Measurements from ENCODE around the gene EP400. TPM values are rescaled to one million over a fixed set of nuclear protein-coding genes. Genes with fewer than 3 reads are reported as not detected.

EP400 gene
- total RNA-seq, 2 experiments from 2014 or later = 42.2 to 43.4 TPM

- Mint-ChIP-seq H3K9me3 (no peaks in the 10 kb centered on the region), H3K27me3 (no peaks in the 10 kb centered on the region), H3K4me1 (no peaks in the 10 kb centered on the region), H3K27ac (no peak overlapping the region), H3K4me3 (no peak overlapping the region), H3K36me3 (ENCODE audit: low read depth) (peaks cover 62% of the 10 kb centered on the region)
- no peak for DNase-seq
- ChIA-PET CTCF (interaction anchor here (0.7 kb wide), 1 partner anchor 13 kb away, joined by 3 read pairs; no protein-coding TSS in a partner anchor), POLR2A (no interaction called here)
Observed at GRCh38 chr12:132021031-132021871, 71.5 kb downstream of the EP400 start.

GRCh38 chr12:132021965-132022364, 72.2 kb downstream of the EP400 start:
- CTCF ChIA-PET = interaction anchor here (0.7 kb wide), 1 partner anchor 14 kb away, joined by 3 read pairs; no protein-coding TSS in a partner anchor
- H3K9me3 Mint-ChIP-seq = no peaks in the 10 kb centered on the region
- H3K36me3 Mint-ChIP-seq (ENCODE audit: low read depth) = peaks cover 62% of the 10 kb centered on the region
- H3K4me3 Mint-ChIP-seq = no peak overlapping the region
- no peaks in the 10 kb centered on the region for H3K27me3 Mint-ChIP-seq
- no peak for DNase-seq
- H3K4me1 Mint-ChIP-seq = no peaks in the 10 kb centered on the region
- no peak overlapping the region for H3K27ac Mint-ChIP-seq
- POLR2A ChIA-PET = no interaction called here

- POLR2A ChIA-PET = no interaction called here
- H3K36me3 Mint-ChIP-seq (ENCODE audit: low read depth) = peaks cover 57% of the 10 kb centered on the region
Observed at GRCh38 chr12:132023658-132024057, 73.9 kb downstream of the EP400 start.

GRCh38 chr12:132024758-132025157, 75.0 kb downstream of the EP400 start:
- H3K27me3 Mint-ChIP-seq = no peaks in the 10 kb centered on the region
- DNase-seq = no peak
- no peak overlapping the region for H3K4me3 Mint-ChIP-seq
- POLR2A ChIA-PET = no interaction called here
- no peaks in the 10 kb centered on the region for H3K4me1 Mint-ChIP-seq
- CTCF ChIA-PET = no interaction called here
- H3K9me3 Mint-ChIP-seq = no peaks in the 10 kb centered on the region
- peaks cover 59% of the 10 kb centered on the region for H3K36me3 Mint-ChIP-seq (ENCODE audit: low read depth)
- no peak overlapping the region for H3K27ac Mint-ChIP-seq

More at GRCh38 chr12:132023658-132024057, 73.9 kb downstream of the EP400 start:
- H3K9me3 Mint-ChIP-seq = no peaks in the 10 kb centered on the region
- no peaks in the 10 kb centered on the region for H3K27me3 Mint-ChIP-seq
- no peak for DNase-seq
- H3K27ac Mint-ChIP-seq = no peak overlapping the region
- no peaks in the 10 kb centered on the region for H3K4me1 Mint-ChIP-seq
- CTCF ChIA-PET = no interaction called here
- H3K4me3 Mint-ChIP-seq = no peak overlapping the region

- Mint-ChIP-seq H3K27me3 (no peaks in the 10 kb centered on the region), H3K4me1 (no peaks in the 10 kb centered on the region), H3K36me3 (ENCODE audit: low read depth) (peaks cover 61% of the 10 kb centered on the region), H3K9me3 (no peaks in the 10 kb centered on the region), H3K4me3 (no peak overlapping the region), H3K27ac (no peak overlapping the region)
- DNase-seq = no peak
- ChIA-PET CTCF (no interaction called here), POLR2A (no interaction called here)
Observed at GRCh38 chr12:132025526-132025925, 75.8 kb downstream of the EP400 start.

- Mint-ChIP-seq H3K36me3 (ENCODE audit: low read depth) (peaks cover 66% of the 10 kb centered on the region), H3K27ac (no peak overlapping the region), H3K27me3 (no peaks in the 10 kb centered on the region), H3K9me3 (no peaks in the 10 kb centered on the region), H3K4me1 (no peaks in the 10 kb centered on the region), H3K4me3 (no peak overlapping the region)
- POLR2A ChIA-PET = no interaction called here
- no peak for DNase-seq
- CTCF ChIA-PET = no interaction called here
Observed at GRCh38 chr12:132026061-132026795, 76.5 kb downstream of the EP400 start.

GRCh38 chr12:132026796-132027500, 77.2 kb downstream of the EP400 start:
- no peaks in the 10 kb centered on the region for H3K27me3 Mint-ChIP-seq
- H3K4me3 Mint-ChIP-seq = no peak overlapping the region
- no peak overlapping the region for H3K27ac Mint-ChIP-seq
- no peaks in the 10 kb centered on the region for H3K9me3 Mint-ChIP-seq
- no peak for DNase-seq
- H3K36me3 Mint-ChIP-seq (ENCODE audit: low read depth) = peaks cover 66% of the 10 kb centered on the region
- no peaks in the 10 kb centered on the region for H3K4me1 Mint-ChIP-seq
- ChIA-PET CTCF (no interaction called here), POLR2A (interaction anchor here (0.6 kb wide), 1 partner anchor 162 kb away, joined by 3 read pairs; no protein-coding TSS in a partner anchor)

GRCh38 chr12:132027636-132028035, 77.9 kb downstream of the EP400 start:
- ChIA-PET POLR2A (interaction anchor here (0.6 kb wide), 1 partner anchor 162 kb away, joined by 3 read pairs; no protein-coding TSS in a partner anchor), CTCF (no interaction called here)
- peaks cover 62% of the 10 kb centered on the region for H3K36me3 Mint-ChIP-seq (ENCODE audit: low read depth)

GRCh38 chr12:132028111-132028510, 78.4 kb downstream of the EP400 start:
- Mint-ChIP-seq H3K4me1 (no peaks in the 10 kb centered on the region), H3K4me3 (no peak overlapping the region), H3K9me3 (no peaks in the 10 kb centered on the region), H3K27me3 (no peaks in the 10 kb centered on the region), H3K27ac (no peak overlapping the region), H3K36me3 (ENCODE audit: low read depth) (peaks cover 63% of the 10 kb centered on the region)
- CTCF ChIA-PET = no interaction called here
- POLR2A ChIA-PET = no interaction called here
- no peak for DNase-seq

More at GRCh38 chr12:132027636-132028035, 77.9 kb downstream of the EP400 start:
- Mint-ChIP-seq H3K27ac (no peak overlapping the region), H3K27me3 (no peaks in the 10 kb centered on the region), H3K4me3 (no peak overlapping the region), H3K9me3 (no peaks in the 10 kb centered on the region), H3K4me1 (no peaks in the 10 kb centered on the region)
- DNase-seq = no peak

GRCh38 chr12:132029503-132030300, 80.0 kb downstream of the EP400 start:
- ChIA-PET POLR2A (no interaction called here), CTCF (no interaction called here)
- H3K9me3 Mint-ChIP-seq = no peaks in the 10 kb centered on the region
- no peak overlapping the region for H3K4me3 Mint-ChIP-seq
- H3K36me3 Mint-ChIP-seq (ENCODE audit: low read depth) = peaks cover 70% of the 10 kb centered on the region
- H3K27ac Mint-ChIP-seq = no peak overlapping the region
- no peak for DNase-seq
- H3K27me3 Mint-ChIP-seq = no peaks in the 10 kb centered on the region
- H3K4me1 Mint-ChIP-seq = no peaks in the 10 kb centered on the region

GRCh38 chr12:132030367-132031038, 80.8 kb downstream of the EP400 start:
- CTCF ChIA-PET = no interaction called here
- H3K27me3 Mint-ChIP-seq = no peaks in the 10 kb centered on the region
- no peak overlapping the region for H3K4me3 Mint-ChIP-seq
- no peak for DNase-seq
- no peak overlapping the region for H3K27ac Mint-ChIP-seq
- H3K9me3 Mint-ChIP-seq = no peaks in the 10 kb centered on the region
- POLR2A ChIA-PET = no interaction called here
- peaks cover 70% of the 10 kb centered on the region for H3K36me3 Mint-ChIP-seq (ENCODE audit: low read depth)
- no peaks in the 10 kb centered on the region for H3K4me1 Mint-ChIP-seq

- H3K9me3 Mint-ChIP-seq = no peaks in the 10 kb centered on the region
- no peak overlapping the region for H3K4me3 Mint-ChIP-seq
- H3K4me1 Mint-ChIP-seq = no peaks in the 10 kb centered on the region
- no peak for DNase-seq
- no peak overlapping the region for H3K27ac Mint-ChIP-seq
- peaks cover 77% of the 10 kb centered on the region for H3K36me3 Mint-ChIP-seq (ENCODE audit: low read depth)
- ChIA-PET CTCF (no interaction called here), POLR2A (no interaction called here)
- no peaks in the 10 kb centered on the region for H3K27me3 Mint-ChIP-seq
Observed at GRCh38 chr12:132033627-132034026, 83.9 kb downstream of the EP400 start.
